GM20431 (cell line): ENCODE measurements around the gene OR5AN1.
"Not testable (repeated sequence)": the region's sequence is repeated elsewhere in the genome, so short reads cannot be mapped to it uniquely, and the experiment has no call there.

ENCODE experiments used
- in situ Hi-C: fragments of 300-500 bp; cut with MseI, MboI; formaldehyde crosslinking; loops from one replicate; pipeline ENCODE4 v1.15.0; 2020; ENCODE audit warnings: low sequenced_read_pairs; ENCODE audit not compliant: unreplicated experiment

OR5AN1 gene, protein sequence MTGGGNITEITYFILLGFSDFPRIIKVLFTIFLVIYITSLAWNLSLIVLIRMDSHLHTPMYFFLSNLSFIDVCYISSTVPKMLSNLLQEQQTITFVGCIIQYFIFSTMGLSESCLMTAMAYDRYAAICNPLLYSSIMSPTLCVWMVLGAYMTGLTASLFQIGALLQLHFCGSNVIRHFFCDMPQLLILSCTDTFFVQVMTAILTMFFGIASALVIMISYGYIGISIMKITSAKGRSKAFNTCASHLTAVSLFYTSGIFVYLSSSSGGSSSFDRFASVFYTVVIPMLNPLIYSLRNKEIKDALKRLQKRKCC

DNA sequence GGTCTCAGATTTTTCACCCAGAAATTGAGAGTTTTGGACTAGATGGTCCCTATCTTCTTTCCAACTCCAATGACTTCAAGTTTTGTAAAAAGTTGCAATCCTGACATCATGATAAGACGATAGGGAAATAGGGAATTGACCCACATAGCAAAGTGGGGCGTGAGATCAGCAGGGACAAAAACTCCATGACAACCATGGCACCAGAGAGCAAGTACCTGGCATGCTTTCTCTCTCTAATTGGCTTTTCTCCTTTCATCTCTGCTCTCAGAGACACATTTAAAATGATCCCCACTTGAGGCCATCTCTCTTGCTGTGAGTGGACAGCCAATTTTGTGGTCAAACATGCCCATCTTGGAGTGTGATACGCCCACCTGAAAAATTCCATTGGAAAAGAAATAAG, at the start of gene OR5AN1:
TSS of gene OR5AN1 (plus strand) at position 301 of the 400 bp plus-strand sequence. CDS start 5,564 bp downstream, outside the sequence.
- in situ Hi-C loops: no loop called here

DNA sequence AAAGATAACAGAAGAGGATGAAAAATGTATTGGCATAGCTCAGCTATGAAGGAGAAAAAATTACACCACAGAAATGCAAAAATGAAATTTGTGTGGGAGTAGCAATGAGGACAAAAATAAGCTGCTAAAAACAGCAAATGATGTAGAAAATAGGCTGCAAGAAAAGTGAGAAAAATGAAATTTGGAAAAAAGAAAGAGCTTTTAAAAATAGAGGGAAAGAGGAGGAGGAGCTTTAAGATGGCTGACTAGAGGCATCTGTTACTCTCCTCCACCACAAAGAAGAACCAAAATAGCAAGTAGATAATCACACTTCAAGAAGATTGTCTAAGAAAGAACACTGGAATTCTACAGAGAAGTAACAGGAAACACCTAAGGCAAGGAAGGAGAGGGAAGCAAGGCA, 23.7 kb upstream of the OR5AN1 start:
- in situ Hi-C loops: no loop called here

DNA sequence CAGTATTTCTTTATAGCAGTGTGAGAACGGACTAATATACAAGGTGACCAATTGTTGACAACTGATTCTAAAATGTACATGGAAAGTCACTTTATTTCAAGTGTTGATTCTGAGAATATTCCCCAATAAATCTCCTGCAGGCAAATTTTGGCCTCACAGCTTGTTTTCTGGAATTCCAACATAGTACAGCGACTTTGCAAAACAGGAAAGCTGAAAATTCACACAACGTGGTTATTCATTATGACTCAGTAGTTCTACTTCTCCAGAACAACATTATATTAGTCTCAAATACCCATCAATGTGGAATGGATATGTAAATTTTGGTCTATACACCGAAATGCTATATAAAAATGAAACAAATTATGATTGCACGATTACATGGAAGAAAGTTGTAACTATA, 22.5 kb upstream of the OR5AN1 start:
- in situ Hi-C loops: no loop called here

DNA sequence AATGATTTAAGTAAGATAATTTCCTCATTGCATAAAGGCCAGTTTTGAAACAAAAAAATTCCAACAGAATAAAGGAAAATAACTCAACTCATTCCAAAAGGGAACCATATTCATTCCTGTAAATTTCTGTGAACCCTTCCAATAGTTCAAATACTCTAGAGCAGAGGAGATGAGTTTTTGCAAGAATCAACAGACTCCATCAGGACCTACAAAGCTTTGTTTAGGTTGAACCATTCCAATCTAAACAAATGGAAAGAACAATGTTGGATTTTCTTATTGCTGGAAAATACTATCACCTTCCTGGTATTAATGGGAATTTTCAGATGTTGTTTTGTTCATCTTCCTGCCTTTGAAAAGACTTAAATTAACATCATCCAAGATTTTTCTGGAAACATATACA, 21.8 kb upstream of the OR5AN1 start:
- in situ Hi-C loops: no loop called here

DNA sequence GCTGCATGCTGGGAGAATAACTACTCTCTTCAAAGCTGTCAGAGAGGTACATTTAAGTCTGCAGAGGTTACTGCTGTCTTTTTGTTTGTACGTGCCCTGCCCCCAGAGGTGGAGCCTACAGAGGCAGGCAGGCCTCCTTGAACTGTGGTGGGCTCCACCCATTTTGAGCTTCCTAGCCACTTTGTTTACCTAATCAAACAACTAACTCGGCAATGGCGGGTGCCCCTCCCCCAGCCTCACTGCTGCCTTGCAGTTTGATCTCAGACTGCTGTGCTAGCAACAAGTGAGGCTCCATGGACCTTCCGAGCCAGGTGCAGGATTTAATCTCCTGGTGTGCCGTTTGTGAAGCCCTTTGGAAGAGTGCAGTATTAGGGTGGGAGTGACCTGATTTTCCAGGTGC, 9.0 kb upstream of the OR5AN1 start:
- in situ Hi-C loops: not testable (repeated sequence)

DNA sequence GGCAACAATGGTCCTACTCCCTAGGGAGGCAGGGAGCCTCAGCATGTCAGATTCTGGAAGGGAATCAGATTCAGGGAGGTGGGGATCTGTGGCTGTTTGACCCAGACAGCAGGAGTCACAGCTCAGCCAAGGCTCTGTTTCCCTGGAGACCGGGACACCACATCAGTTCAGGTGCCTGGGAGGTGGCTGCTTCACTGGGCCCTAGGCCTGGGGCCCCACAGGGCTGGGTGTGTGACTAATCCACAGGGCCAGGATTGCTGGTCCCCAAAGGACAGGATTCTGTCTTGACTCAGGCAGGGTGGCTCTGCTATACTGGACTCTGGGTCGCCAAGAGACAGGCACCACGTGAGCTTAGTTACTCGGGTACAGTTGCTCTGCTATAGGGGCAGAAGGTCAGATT, 3.5 kb upstream of the OR5AN1 start:
- in situ Hi-C loops: no loop called here

DNA sequence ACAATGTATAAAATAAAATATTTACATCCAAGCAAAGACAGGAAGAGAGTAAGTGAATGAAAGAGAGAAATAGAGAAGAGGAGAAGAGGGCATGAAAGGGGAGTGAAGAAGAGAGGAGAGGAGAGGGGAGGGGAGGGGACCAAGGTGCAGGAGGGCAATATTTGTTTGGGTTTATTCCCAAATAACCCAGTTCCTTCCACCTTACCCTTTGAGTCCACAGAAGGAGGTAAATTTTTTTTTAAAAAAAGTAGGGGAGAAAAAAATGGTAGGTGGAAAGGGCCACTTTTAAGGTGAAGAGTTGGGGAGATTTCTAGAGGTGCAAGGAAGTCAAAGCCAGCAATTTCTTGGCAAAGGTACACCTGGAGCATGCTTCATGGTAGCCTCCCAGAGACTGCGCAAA, 2.1 kb upstream of the OR5AN1 start:
- in situ Hi-C loops: no loop called here

DNA sequence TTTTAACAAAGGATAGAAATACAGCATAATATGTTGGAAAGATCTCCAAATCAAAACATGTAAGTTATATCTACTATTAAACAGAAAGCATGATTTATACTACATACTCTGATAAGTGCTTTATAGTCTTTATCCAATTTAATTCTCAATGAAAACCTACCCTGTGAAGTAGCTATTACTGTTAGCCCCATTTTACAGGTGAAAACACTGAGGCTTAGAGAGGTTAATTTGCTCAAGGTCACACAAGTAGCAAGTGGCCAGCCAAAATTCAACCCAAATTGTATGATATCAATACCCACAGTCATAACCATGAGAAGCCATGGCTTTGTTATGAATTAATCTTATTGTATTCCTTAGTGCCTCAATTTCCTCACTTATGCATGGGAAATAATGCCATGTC, 675 bp upstream of the OR5AN1 start:
- in situ Hi-C loops: no loop called here

DNA sequence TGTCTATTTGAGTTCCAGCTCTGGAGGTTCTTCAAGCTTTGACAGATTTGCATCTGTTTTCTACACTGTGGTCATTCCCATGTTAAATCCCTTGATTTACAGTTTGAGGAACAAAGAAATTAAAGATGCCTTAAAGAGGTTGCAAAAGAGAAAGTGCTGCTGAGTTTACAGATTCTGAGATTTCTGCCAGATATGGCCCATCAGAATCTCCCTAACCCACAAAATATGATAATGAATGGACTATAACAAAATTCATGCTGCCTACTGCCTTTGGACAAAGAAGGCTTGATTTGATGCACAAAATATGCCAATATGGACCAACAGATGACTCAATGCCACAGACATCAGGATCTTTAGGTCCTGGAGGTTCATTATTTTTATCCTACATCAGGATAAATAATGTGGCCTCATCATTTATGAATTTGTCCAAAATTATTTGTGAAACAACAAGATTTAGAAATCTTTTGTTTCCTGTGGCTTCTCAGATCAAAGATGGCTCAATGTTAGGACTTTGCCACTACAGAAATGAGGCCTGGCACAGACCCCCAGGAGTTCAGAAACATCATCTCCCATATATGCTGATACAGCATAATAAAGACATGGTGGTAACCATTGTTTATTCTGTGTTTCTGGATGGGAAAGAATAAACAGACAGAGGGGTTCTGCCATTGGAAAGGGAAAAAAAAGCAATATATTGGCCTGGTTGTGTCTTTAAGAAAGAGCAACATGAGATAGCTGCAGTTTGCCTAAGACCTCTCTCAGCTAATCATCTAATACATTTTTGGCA, 6.7 kb downstream of the OR5AN1 start:
- in situ Hi-C loops: no loop called here

DNA sequence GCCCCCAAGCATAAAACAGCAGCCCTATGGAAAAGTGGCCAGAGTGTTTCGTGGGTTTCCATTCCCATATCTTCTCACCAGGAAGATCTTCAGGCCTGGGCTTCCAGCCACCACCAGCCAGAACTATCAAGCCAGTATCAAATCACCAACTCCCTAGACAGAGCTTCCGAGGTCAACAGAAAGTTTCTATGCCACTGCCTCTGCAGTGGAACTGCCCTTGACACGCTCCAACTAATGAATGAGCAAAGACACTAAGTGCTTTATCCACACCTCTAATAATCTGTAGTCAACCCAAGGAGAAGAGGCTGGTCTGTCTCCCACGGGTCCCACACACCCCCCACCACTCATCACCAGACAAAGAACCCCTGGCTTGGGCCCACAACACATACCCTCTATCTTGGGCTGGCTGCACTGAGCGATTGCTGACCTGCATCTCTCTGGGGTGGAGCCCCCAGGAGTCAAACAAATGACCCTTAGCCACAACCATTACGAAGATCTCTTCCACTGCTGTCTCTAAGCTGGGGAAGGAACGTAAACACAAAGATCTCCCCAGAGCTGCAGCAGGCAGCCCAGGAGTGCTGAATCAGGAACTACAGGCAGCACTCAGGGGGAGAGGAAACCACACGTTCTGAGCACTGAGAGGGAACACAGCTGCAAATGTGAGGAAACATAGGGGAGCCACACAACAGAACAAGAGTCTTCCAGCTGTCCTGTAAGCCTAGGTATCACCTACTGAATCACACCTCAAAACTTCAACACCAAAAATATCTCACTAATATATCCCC, 9.7 kb downstream of the OR5AN1 start:
- in situ Hi-C loops: no loop called here

DNA sequence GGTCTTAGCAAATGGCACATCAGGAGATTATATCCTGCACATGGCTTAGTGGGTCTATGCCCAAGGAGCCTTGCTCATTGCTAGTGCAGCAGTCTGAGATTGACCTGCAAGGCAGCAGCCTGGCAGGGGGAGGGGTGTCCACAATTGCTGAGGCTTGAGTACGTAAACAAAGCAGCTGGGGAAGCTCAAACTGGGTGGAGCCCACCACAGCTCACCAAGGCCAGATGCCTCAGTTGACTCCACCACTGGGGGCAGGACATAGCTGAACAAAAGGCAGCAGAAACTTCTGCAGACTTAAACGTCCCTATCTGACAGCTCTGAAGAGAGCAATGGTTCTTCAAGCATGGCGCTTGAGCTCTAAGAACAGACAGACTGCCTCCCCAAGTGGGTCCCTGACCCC, 13.6 kb downstream of the OR5AN1 start:
- in situ Hi-C loops: not testable (repeated sequence)

DNA sequence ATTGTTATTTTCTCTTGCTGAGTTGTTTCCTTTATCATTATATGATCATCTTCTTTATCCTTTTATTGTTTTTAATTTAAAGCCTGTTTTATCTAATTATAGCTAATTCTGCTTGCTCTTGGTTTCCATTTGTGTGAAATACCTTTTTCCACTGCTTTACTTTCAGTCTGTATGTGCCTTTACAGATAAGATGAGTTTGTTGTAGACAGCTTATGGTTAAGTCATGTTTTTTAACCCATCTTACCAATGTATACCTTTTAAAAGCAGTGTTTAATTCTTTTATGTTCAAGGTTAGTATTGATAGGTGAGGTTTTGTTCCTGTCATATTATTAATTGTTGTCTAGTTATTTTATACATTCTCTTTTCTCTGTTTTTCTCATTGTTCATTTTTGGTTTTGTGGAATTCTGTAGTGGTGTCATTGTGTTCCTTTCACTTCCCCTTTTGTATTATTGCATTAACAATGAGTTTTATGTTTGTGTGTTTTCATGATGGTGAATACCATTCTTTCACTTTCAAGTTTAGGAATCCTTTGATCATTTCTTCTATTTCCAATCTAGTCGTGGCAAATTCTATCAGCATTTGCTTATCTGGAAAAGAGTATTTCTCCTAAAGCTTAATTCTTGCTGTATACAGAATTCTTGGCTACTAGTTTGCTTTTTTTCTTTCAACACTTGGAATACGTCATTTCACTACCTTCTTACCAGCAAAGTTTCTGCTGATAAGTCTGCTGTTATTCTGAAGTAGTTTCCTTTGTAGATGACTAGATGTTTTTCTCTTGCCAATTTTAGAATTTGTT, 21.8 kb downstream of the OR5AN1 start:
- in situ Hi-C loops: no loop called here

DNA sequence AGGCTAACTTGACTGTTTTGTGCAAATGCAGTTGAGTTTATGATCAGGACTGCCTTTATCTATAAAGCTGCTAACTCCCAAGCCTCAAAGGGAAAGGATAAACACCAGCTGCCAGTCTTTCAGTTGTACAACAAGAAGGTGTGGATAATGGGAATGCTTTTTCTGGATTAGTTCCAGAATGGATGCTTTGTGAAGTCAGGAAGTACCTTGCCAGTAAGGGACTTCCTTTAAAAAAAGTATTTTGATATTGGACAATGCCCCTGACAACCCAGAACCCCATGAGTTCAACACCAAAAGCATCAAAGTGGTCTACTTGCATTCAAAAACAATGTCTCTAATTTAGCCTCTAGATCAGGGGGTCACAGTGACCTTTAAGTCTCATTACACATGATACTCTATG, 35.5 kb downstream of the OR5AN1 start:
- in situ Hi-C loops: no loop called here

DNA sequence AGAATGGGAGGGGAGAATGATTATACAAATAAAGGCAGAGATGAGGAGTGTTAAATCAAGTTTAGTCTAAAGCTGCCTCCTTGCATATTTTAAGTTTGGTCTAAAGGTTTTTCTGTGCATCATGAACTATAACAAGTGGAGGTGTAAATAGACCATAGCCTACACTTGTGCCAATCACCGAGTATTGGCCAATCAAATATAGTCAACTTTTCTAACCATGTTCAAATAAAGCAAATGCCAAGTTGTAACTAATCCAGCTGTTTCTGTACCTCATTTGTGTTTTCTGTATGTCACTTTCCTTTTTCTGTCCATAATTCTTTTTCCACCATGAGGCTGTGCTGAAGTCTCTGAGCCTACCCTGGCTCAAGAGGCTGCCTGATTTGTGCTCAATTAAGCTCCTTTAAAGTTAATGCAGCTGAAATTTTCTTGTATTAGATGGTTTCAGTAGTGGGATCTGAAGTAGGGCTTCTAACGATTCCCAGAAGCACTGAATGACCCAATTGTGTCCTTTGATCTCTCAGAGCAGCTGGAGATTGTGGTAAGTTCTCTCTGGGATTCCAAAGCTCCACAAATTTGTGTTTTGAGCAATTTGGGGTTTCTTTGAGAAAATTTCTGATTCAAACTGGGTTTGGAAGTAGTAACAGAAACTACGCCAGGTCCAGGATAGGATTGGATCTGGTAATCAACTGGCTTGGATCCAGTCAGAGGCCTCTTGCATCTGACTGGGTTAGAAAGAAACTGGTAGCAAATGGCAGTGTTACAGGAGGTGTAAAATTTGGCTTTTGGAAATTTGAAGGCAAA, 42.0 kb downstream of the OR5AN1 start:
- in situ Hi-C loops: no loop called here

DNA sequence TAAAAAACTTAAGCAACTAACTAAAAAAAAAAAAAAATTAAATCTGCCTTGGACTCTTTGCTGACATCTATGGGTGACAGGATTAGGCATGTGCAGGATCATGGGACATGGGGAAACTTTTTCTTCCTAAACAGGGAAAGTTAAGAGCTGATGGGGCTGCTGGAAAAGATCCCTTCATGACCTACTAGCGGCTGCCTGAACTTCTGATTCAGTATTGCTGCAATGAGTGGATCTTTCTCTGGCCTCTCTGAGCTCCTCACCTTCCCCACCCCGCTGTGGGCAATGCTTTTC, 42.5 kb downstream of the OR5AN1 start:
- in situ Hi-C loops: no loop called here

DNA sequence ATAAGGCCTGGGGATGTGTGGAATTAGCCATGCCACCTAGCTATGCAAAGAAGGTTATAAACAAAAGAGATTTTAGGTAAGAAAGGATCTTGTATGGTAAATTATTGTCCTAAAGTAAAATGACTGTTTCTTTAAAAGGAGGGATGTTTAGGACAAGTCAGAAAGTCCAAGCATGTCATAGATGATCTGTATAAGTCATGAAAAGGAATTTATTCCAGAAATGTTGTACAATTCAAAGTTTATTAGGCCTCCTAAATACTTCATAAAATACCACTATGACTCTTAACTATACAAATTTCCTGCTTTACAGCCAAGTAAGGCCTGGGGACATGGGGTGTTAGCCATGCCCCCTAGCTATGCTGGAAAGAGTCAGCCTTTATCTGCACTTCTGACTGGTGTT, 44.9 kb downstream of the OR5AN1 start:
- in situ Hi-C loops: no loop called here

DNA sequence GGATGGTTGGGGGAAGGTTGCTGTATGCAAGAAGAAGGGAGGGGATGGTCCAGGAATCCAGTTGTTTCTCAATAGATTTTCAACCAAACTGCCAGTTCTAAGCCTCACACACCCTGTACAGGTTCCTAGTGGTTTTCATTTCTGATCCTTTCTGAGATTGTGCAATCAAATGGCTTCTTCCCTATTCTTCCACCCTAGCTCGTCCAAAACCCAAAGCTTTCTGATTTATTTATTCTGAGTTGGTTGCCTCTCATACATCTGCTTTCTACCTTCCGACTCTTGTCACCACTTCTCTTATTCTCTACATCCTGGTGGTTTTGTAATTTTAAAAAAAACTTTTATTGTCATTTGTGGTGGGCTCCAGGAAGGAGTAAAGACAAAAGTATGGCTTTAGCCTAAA, 55.0 kb downstream of the OR5AN1 start:
- in situ Hi-C loops: no loop called here

DNA sequence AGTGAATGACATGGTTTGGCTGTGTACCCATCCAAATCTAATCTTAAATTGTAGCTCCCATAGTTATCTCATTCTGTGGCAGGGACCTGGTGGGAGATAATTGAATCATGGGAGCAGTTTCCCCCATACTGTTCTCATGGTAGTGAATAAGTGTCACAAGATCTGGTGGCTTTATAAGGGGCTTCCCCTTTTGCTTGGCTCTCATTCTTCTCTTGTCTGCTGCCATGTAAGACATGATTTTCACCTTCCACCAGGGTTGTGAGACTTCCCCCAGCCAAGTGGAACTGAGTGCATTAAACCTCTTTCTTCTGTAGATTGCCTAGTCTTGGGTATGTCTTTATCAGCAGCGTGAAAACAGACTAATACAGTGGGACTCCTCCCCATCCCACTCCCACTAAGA, 56.4 kb downstream of the OR5AN1 start:
- in situ Hi-C loops: no loop called here

DNA sequence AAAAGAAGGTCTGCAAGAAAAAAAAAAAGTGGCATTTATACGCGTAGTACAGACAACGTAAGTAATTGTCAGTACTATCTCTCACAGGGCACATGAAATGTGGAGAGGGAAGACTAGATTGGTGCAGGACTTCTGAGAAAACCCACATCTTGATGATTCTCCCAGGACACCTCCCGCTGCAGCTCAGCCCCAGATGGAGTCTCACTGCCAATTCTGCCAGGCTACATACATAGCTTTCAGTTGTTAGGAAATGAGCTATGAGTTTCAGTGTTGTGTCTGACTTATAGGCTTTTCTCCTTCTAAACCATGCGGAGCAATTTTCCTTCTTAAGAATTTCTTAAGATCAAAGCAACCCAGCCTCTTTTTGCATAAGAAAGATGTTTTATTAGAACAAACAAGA, 57.9 kb downstream of the OR5AN1 start:
- in situ Hi-C loops: no loop called here

DNA sequence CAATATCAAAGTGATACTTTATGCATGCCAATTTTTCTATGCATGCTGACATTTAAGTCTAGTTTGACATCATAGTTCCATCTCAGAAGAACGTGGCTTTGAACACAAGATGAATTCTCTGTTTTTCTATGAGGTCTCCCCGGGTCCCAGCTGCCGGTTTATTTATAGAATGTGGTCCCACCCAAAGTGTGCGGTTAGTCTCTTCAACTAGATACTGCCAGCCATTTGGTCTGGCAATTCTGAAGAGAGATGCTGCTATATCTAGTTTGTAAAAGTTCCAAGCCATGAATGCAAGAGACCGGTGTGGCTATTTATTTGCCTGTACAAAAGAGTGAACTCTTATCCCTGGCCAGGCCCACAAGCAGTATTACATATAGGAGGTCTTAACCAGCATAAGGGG, 58.3 kb downstream of the OR5AN1 start:
- in situ Hi-C loops: no loop called here
